Muscle layer of duodenum (tissue), 2 donors: ENCODE data around the gene DIP2C.

Source experiments
- H3K27ac ChIP-seq: one replicate; pipeline ENCODE4 v1.7.0; 2013; ENCODE audit warnings: mild to moderate bottlenecking, low read length
- H3K27me3 ChIP-seq: one replicate; pipeline ENCODE4 v1.7.0; 2013; ENCODE audit warnings: low read depth, mild to moderate bottlenecking, control low read depth, low read length
- H3K36me3 ChIP-seq, 2 donors: one replicate each; pipeline ENCODE4 v1.7.0; 2013; ENCODE audit warnings: low read length in 2 of 2, control low read depth in 1 of 2, mild to moderate bottlenecking in 1 of 2; ENCODE audit not compliant: insufficient read depth in 2 of 2, control insufficient read depth in 1 of 2
- H3K4me1 ChIP-seq, 2 donors: one replicate each; pipeline ENCODE4 v1.7.0; 2013; ENCODE audit warnings: low read length in 2 of 2, mild to moderate bottlenecking in 2 of 2, control low read depth in 1 of 2, moderate library complexity in 1 of 2; ENCODE audit not compliant: insufficient read depth in 2 of 2, control insufficient read depth in 1 of 2
- H3K4me3 ChIP-seq, 2 donors: one replicate each; pipeline ENCODE4 v1.7.0; 2013; ENCODE audit warnings: low read length in 2 of 2, low read depth in 1 of 2, mild to moderate bottlenecking in 1 of 2
- H3K9me3 ChIP-seq, 2 donors: one replicate each; pipeline ENCODE4 v1.7.0; 2013; ENCODE audit warnings: low read length in 2 of 2, control low read depth in 1 of 2, mild to moderate bottlenecking in 1 of 2; ENCODE audit not compliant: control insufficient read depth in 1 of 2
- donor health status: healthy.

DIP2C gene

DNA sequence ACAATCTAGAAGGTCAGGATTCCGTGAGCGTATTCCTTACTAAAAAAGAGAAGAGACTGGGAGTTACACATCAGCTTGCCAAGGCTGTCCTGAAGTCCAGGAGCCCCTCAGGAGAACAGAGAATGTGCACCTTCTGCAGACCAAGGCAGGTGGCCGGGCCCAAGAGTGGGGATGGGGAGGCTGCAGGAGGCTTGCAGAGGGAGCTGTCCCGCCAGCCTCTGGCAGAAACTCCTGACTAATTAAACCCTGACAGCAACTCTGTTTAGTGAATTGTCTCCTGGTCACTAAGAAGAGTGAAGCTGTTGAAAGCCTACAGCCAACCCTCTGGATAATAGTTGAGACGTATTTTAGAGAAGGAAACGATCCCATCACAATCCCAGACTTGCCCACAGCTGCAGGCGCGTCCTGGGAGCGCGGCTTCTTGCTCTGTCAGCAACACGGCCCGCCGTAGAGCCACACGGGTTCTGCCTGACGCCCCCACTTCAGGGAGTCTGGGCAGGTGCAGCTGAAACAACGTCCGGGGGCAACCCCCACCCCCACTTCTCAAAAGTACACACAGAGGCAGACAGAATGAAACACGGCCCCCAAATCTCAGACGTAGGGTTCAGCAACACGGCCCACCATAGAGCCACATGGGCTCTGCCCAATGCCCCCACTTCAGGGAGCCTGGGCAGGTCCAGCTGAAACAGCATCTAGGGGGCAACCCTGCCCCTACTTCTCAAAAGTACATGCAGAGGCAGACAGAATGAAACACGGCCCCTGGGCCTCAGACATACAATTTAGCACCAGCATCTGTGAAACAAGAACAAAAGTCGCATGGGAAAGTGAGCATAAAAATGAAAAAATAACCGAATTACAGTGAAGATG is 45.2 kb downstream of the DIP2C start:
- H3K4me1 ChIP-seq = peaks cover 0 to 4% of the 10 kb centered on the region in 2 donors
- H3K27ac ChIP-seq = no peak overlapping the region
- H3K9me3 ChIP-seq = peaks cover 0 to 10% of the 10 kb centered on the region in 2 donors
- no peak overlapping the region for H3K4me3 ChIP-seq
- H3K27me3 ChIP-seq = no peaks in the 10 kb centered on the region
- H3K36me3 ChIP-seq = no peaks in the 10 kb centered on the region

DNA sequence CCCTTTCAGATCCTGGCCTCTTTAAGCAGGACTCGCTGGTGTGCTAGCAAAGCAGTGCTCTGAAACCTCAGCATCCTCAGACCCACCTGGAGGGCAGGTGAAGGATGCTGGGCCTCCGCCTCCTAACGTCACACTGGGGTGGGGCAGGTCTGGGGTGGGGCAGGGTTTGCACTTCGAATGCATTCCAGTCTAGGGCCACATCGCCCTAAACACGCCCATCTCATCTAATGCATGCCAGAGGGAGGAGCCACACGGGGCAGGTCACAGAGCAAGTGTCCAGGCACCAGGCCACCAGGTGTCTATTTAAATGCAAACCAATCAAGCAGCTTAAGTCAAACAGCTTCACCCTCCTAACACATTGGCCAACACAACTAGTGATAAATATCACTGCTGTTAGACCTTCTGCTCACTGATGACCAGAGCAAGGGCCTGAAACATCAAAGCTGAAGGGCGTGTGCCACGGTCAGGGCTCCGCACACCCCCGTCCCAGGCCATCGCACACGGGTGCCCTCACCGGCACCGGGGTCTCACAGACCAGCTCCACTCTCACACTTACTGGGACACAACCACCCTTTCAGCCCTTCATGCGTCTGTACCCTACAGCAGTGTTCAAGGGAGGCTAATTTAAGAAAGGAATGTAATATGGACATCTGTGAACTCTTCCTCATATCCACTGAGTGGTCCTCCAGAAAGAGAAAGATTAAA is 47.1 kb downstream of the DIP2C start:
- H3K4me3 ChIP-seq = no peak overlapping the region
- peaks cover 0 to 10% of the 10 kb centered on the region in 2 donors for H3K9me3 ChIP-seq
- H3K27ac ChIP-seq = no peak overlapping the region
- H3K4me1 ChIP-seq = peaks cover 0 to 4% of the 10 kb centered on the region in 2 donors
- H3K27me3 ChIP-seq = no peaks in the 10 kb centered on the region
- no peaks in the 10 kb centered on the region for H3K36me3 ChIP-seq

DNA sequence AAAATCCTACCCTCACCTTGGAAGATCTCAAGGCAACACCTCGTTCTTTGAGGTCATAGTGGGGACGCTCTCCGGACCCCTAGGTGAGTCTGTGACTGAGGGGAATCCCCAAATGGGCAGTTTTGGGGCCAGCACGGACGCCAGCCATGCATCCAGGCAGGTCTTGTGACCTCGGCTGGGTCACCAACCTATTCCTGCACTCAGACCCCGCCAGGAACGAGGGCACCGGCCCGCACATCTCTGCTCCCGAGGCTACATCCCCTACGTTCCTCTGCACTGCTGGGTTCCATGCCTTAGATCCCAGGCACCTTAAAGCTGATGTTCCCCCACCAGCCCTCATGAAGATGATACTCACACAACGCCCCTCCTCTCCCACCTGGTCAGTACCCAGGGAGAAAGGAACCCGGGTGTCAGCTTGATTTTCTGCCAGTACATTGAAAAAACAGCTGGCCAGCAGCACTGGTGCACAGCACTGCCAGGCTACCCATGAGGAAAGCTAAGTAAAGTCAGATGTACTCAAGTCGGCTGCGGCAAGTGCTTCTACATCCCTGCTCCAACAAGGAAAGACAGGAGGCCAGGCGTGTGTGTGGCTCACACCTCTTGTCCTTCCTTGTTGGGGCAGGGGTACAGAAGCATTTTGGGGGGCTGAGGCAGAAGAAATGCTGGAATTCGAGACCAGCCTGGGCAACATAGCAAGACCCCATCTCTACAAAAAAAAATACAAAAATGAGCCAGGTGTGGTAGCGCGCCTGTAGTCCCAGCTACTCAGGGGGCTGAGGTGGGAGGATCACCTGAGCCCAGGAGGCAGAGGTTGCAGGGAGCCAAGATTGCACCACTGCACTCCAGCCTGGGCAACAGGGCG is 48.1 kb downstream of the DIP2C start:
- Histone ChIP-seq H3K36me3 (no peaks in the 10 kb centered on the region), H3K9me3 (peaks cover 0 to 10% of the 10 kb centered on the region in 2 donors), H3K27me3 (no peaks in the 10 kb centered on the region), H3K27ac (no peak overlapping the region), H3K4me1 (peaks cover 0 to 4% of the 10 kb centered on the region in 2 donors), H3K4me3 (no peak overlapping the region)

DNA sequence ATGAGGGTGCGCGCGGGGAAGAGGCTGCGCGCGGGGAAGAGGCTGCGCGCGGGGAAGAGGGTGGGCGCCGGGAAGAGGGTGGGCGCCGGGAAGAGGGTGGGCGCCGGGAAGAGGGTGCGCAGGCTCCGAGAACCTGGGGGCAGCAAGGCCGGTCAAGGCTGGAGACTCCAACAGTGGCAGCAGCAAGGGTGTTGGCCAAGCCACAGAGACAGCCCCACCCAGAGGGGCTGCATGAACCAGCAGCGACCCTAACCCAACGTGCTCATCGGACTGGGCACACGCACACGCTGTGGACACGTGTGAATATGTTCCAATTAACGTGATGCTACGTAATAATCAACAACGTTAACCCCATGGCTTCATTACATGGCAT is 48.8 kb downstream of the DIP2C start:
- H3K4me3 ChIP-seq = no peak overlapping the region
- peaks cover 0 to 10% of the 10 kb centered on the region in 2 donors for H3K9me3 ChIP-seq
- H3K27me3 ChIP-seq = no peaks in the 10 kb centered on the region
- H3K4me1 ChIP-seq = peaks cover 0 to 5% of the 10 kb centered on the region in 2 donors
- no peaks in the 10 kb centered on the region for H3K36me3 ChIP-seq
- no peak overlapping the region for H3K27ac ChIP-seq

DNA sequence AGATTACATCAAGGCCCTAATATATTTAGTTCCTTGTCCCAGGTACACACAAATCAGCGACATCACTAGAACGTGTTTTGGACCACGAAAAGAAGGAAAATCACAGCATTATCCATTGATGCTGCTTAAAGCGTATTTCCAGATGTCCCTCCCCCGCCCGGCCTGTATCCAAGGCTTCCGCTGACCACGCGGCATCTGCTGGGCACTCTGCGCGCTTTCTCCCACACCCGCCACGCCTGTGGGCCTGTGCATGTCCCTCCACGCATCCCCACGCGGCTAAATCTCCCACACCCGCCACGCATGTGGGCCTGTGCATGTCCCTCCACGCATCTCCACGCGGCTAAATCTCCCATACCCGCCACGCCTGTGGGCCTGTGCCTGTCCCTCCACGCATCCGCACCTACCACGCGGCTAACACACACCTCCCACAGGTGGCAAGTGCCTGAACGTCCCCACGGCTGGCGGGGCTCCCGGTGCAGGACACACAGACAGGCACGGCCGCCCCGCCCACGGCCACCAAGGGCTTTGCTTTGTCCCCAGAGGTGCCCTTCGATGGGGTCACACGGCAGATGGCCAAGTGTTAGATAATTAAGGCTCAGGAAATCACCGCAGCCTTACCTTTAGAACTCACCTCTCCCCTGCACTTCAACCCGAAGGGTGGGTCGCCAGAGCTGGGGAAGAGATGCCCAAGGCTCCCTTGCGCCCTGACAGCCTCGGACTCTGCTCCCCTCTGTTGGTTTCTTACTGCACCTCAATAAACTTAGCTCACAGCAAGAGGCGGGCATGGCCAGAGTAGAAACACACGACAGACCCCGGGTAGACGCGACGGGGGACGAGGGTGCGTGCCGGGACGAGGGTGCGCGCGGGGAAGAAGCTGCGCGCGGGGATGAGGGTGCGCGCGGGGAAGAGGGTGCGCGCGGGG is 49.5 kb downstream of the DIP2C start:
- no peaks in the 10 kb centered on the region for H3K36me3 ChIP-seq
- H3K9me3 ChIP-seq = peaks cover 0 to 7% of the 10 kb centered on the region in 2 donors
- no peak overlapping the region for H3K27ac ChIP-seq
- no peaks in the 10 kb centered on the region for H3K27me3 ChIP-seq
- H3K4me1 ChIP-seq = peaks cover 0 to 8% of the 10 kb centered on the region in 2 donors
- no peak overlapping the region for H3K4me3 ChIP-seq

DNA sequence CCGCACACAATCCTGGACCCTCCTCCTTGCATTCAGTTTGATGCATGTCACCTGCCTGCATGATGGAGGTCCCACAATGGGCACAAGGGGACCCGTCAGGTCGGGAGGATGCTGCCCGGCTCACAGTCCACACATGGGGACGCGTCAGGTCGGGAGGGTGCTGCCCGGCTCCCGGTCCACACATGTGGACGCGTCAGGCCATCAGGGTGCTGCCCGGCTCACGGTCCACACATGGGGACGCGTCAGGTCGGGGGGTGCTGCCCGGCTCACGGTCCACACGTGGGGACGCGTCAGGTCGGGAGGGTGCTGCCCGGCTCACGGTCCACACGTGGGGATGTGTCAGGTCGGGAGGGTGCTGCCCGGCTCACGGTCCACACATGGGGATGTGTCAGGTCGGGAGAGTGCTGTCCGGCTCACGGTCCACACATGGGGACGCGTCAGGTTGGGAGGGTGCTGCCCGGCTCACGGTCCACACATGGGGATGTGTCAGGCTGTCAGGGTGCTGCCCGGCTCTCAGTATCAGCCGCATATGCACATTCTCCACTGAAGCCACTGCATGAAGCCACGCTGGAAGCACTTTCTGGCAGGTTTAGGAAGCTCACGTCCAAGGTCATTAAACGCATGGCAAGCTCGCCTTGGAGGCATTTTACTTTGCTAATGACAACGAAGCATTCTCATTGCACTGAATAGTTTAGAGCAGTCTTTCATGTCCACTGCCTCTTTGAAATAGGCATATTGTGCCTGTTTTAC is 50.3 kb downstream of the DIP2C start:
- Histone ChIP-seq H3K4me1 (peaks cover 1 to 5% of the 10 kb centered on the region in 2 donors), H3K36me3 (no peaks in the 10 kb centered on the region), H3K9me3 (no peaks in the 10 kb centered on the region), H3K27me3 (no peaks in the 10 kb centered on the region), H3K4me3 (no peak overlapping the region), H3K27ac (no peak overlapping the region)

DNA sequence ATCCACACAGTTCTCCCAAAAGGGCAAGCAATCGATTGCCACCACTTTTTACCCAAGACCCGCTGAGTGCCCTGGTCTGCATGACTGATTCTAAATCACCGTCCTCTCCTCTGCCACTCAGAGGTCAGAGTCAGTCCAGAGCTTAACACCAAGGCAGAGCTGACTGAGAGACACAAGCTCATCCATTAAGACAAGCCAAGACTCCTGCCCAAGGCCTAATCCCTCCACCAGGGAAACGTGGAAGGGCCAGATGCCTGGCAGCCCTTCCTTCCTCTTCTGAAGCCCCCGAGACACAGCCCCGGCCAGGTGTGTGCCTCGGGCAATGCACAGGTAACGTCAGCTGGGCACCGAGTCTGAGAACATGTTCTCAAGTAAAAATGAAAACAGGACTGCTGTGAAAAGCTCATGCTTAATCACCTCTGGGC is 51.7 kb downstream of the DIP2C start:
- no peaks in the 10 kb centered on the region for H3K9me3 ChIP-seq
- no peak overlapping the region for H3K27ac ChIP-seq
- no peaks in the 10 kb centered on the region for H3K36me3 ChIP-seq
- H3K4me3 ChIP-seq = no peak overlapping the region
- peaks cover 8 to 16% of the 10 kb centered on the region in 2 donors for H3K4me1 ChIP-seq
- no peaks in the 10 kb centered on the region for H3K27me3 ChIP-seq

DNA sequence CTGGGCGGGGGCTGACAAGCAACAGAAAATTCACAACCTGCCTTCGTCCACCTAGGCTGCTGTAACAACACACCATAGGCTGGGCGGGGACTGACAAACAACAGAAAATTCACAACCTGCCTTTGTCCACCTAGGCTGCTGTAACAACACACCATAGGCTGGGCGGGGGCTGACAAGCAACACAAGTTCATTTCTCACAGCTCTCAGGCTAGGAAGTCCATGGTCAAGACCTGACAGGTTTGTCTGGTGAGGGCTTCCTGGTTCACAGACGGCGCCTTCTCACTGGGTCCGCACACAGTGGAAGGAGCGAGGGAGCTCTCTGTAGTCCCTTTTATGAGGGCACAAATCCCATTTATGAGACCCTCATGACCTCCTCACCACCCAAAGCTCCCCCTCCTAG is 52.2 kb downstream of the DIP2C start:
- no peak overlapping the region for H3K27ac ChIP-seq
- peaks cover 8 to 16% of the 10 kb centered on the region in 2 donors for H3K4me1 ChIP-seq
- no peak overlapping the region for H3K4me3 ChIP-seq
- H3K9me3 ChIP-seq = no peaks in the 10 kb centered on the region
- no peaks in the 10 kb centered on the region for H3K27me3 ChIP-seq
- no peaks in the 10 kb centered on the region for H3K36me3 ChIP-seq

DNA sequence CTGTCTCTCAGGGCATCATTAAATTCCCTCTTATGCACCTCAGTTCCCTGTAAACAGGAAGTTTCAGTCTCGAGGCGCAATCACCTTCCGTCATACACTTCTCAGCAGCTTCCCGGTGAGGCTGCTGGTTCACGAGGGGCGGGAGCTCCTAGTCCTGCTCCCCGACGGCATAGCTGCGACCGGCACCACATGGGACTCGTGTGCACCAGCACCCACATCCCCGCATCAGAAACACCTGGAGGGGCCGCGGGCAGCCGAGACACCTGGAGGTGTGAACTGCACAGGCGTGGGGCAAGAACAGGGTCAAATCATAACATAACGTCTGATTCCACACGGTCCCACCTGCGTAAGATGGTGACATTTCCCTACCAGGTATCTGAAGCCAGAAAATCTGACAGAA is 52.7 kb downstream of the DIP2C start:
- H3K4me3 ChIP-seq = no peak overlapping the region
- no peaks in the 10 kb centered on the region for H3K27me3 ChIP-seq
- no peaks in the 10 kb centered on the region for H3K36me3 ChIP-seq
- no peaks in the 10 kb centered on the region for H3K9me3 ChIP-seq
- no peak overlapping the region for H3K27ac ChIP-seq
- peaks cover 8 to 16% of the 10 kb centered on the region in 2 donors for H3K4me1 ChIP-seq
